CD4-positive, alpha-beta T cell treated with Interleukin-12 subunit alpha and Interleukin-12 subunit beta, for 1 hour (primary cell): Measurements from ENCODE around the gene ITPR1.

Experiments
- DNase-seq: peaks from one replicate; pipeline ENCODE4 v3.0.0-alpha.2; 2020

The ITPR1 gene

DNA sequence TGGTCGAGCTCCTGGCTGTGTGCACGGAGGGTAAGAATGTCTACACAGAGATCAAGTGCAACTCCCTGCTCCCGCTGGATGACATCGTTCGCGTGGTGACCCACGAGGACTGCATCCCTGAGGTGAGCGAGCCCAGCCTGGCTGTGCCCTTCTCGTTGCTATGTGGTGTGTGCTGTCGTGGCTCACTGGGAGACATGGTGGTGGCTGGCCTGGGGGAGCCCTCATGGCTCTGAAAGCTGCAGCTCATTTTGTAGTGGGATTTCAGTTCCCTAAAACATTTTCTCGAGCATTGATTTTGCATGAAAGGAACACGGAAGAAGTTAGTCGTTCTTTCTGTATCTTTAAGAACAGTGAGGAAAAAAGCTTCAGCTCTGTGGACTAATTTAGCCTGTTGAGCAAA lies 200.5 kb downstream of the ITPR1 start:
- no peak for DNase-seq

DNA sequence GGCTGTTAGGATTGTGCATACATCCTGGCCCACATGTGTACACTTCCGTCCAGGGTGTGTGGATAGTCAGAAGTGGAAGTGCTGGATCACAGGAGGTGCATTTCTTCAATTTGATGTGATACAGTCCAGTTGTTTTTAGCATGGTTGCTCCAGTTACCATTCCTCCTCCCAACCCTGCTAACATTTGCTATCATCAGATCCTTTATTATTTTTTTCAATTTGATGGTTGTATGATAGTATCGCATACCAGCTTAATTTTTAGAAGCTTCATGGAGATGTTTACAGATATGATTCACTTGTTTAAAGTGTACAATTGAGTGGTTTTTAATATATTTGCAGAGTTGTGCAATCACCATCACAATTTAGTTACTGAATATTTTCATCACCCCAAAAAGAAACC lies 202.7 kb downstream of the ITPR1 start:
- no peak for DNase-seq

DNA sequence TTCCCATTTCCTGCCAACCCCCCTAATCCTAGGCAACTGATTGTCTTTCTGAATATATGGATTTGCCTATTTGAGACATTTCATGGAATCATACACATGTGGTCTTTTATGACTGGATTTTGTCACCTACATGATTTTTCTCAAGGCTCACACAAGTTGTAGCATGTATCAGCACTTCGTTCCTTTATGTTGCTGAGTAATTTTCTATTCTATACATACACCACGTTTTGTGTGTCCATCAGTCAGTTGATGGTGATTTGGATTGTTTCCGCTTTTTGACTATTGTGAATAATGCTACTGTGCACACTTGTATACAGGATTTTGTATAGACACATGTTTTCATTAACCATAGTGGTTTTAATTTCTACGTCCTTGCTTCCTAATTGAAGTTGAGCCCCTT lies 203.1 kb downstream of the ITPR1 start:
- no peak for DNase-seq

DNA sequence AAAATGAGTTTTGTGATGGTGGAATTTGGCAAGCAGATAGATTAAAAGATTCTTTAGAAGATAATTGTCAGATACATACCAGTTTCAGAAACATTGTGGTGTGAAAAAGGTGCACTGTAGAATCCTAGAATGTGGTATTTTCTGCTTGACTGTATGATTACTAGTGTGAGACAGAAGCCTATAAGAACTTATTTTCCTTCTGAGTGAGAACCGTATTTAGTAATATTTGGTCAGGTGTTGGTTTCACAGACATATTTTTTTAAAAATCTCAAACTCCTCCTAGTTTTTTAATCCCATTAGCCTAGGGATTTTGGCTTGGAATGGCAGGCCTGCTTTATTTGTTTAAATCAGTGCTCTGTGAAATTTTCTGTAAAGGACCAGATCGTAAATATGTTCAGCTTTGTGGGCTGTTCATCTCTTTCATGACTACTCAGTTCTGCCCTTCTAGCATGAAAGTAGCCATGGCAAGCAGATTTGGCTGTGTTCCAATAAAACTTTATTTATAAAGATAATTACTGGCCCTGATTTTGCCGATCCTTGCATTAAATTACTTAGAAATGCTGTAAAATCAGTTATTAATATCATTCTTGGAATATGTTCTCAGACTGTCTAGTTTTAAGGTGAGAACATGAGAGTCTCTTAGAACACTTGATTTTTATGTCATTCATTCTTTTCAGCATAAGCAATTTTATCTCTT lies 205.1 kb downstream of the ITPR1 start:
- no peak for DNase-seq

DNA sequence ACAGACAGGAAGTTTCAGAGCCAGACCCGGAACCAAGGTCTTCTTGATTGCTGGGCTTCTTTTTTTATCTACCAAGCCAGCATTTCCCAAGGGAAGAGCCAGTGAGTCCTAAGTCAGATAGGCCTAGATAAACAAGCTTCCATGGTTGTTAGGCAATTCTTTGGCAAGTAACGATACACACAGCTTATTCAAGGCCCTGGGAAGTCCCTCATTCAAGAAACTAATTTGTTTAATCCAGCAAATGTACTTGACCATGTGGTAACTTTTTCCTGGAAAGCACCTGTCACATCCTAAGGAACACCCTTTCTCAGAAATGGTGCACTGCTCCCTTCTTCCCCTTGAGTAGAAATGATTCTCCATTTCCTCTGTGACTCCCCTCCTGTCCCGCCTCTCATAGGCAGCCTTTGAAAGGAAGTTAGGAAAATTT lies 209.9 kb downstream of the ITPR1 start:
- DNase-seq = no peak

DNA sequence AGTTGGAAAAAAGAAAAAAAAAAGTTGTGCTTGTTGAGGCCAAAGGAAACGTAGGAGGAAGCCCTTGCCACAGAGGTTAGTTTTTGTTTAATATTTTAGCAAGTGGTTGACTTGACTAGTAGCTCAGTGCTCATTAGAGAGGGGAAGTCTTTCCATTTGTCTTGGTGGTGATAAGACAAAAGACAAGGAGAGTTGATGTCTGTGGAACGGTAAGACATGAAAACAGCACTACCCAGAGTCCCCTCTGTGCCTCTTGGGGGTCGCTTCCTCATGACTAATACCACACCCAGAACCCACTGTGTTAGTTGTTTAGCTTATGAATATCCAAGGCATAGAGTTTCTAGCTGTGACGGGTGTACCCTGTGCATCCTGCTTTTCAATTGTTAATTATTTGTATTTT lies 211.4 kb downstream of the ITPR1 start:
- DNase-seq = no peak

DNA sequence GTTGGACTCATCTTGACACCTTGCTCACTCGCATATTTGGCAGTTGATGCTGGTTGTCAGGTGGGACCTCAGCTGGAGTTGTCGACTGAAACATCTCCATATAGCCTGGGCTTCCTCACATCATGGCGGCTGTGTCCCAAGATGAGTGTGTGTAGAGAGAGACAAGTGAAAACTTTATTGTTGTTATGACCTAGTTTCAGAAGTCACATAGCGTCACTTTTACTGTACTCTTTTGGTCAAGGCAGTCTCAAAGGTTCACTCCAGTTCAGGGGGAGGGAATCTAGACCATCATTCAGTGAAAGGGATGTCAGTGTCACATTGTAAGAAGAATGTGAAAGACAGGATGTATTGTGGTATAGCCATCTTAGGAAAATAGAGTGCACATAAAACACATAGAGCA lies 214.2 kb downstream of the ITPR1 start:
- no peak for DNase-seq

DNA sequence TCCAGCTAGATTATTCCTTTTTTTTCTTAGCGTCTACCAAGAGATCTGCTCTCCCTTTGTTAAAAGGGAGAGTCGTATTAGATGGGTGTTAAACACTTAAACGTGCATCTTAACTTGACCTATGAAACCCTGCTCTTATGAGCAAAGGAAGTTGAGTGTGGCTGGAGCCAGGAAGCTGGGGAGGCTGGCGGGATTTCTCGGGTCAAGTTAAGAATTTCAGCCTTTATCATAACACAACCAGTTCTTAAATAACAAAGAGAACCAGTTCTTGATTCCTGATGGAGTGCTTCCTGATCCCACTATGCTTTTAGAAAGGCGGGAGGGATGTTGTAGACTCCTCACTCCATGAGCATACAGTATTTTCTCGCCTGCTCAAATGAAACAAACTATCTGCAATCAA lies 215.1 kb downstream of the ITPR1 start:
- no peak for DNase-seq

DNA sequence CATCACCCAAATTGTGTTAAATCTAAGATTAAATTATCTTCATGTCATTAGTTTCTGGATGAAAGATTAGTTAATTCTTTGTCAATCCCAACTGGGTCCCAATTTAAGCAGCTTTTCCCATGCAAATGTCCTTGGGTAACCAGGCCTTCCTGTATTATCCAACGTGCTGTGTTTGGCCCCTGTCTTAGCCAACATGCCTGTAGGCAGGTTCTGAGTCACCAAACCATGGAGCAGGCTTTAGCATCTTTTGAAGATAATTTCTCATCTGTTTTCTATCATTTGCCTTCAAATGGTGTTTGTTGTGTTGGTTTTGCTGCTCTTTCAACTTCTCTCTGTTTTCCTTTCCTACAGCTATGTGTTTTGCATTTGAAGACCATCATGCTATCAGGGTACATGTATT lies 216.2 kb downstream of the ITPR1 start:
- no peak for DNase-seq

DNA sequence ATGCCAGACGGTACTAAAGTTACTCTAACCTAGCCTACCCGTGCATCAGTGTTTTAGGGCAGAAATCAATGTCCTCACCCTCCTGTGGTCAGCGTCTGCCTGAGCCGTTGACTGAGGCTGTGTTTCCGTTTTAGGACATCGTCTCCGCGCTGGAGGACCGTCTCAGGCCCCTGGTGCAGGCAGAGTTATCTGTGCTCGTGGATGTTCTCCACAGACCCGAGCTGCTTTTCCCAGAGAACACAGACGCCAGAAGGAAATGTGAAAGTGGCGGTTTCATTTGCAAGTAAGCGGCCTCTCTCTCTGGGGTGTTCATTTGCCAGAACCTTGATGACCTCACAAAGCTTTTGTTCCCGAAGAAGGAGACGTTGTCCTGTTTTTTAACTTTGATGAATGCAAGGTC lies 217.0 kb downstream of the ITPR1 start:
- no peak for DNase-seq

DNA sequence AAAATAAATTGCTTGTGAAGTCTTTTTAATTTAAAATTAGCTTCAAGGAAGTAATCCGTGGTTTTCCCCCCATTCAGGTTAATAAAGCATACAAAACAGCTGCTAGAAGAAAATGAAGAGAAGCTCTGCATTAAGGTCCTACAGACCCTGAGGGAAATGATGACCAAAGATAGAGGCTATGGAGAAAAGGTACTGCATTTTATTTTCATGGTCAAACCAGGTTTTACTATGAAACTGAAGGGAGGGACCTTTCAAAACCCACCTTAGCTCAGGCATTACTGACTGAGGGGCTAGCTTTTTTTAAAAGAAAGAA lies 218.5 kb downstream of the ITPR1 start:
- no peak for DNase-seq

DNA sequence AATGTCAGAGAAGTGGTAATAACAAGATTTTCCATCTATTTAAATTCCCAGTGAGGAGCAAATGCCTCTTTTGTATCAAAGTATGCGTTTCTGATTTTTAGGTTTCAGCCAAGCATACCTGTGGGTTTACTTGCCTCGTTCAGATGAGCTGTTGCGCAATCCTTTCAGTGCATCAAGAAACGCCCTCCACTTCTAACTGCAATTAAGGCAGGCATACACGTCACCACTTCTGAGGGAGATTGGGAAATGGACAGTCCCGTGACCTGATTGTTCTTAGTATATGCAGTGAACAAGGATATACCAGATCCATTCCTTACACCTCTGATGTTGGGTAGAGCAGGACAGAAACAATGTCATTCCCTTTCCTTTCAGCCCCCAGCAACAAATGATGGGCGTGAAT lies 219.0 kb downstream of the ITPR1 start:
- no peak for DNase-seq

DNA sequence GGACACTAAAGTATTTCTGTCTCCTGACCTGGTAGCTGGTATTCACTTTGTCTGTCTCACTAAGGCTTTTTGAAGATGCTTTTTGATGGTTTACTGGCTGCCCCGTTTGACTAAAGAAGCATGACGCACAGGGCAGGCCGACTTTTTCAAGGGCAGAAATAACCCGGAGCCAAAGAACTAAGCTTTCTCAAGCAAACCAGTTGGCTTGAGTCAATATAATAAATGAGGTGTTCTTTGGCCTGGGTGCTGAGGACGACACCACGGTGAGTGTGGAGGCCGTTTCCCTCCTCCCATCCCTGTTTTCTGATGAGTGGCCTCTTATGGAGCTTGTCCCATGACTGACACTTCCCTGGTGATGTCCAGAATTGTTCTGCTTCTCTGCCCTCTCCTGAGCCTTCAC lies 220.9 kb downstream of the ITPR1 start:
- no peak for DNase-seq

DNA sequence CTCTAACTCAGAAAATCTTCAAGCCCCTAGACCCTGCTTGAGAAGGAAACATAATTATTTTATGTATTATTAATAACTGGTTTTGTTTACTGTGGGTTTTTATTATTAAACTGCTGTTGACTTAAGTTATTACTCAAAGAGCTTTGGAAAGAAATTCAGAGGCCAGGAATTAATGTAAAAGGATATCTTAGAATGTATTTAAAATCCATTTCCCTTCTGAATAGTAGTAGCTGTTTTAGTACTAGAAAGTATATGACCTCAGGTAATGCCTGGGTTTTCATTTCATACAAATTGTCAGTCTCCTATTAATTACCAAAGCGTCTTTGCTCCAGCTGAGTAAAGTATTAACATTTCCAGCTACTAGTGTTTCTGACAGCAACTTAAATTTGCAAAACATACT lies 223.1 kb downstream of the ITPR1 start:
- DNase-seq = no peak

DNA sequence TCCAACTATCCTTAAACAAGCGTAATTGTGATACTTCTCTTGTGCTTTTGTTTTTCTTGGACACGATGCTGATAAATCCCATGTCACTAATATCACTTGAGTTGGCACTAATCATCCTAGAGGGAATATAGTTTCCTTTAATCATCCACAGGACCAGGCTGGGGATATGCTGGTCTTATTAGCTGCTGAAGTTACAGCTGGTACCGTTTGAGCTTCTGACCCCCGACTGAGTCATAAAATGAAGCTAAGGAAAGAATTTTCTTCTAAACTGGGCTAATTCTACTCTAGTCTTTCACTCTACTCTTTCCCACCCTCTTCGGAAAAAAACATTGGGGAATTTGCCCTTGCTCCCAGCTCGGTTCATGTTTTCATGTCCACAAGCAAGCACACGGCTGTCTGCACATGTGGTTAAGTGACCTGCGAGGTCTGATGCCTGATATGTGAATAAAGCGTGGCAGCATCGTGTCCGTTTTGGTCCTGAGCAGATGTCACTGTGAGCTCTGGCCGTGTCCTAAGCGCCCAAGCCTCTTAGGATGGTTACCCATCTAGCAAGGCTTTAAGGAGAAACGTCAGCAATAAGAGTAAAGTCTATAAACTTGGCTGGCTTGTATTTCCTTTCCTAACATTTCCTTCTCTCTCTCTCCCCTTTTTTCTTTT lies 223.7 kb downstream of the ITPR1 start:
- DNase-seq = no peak

DNA sequence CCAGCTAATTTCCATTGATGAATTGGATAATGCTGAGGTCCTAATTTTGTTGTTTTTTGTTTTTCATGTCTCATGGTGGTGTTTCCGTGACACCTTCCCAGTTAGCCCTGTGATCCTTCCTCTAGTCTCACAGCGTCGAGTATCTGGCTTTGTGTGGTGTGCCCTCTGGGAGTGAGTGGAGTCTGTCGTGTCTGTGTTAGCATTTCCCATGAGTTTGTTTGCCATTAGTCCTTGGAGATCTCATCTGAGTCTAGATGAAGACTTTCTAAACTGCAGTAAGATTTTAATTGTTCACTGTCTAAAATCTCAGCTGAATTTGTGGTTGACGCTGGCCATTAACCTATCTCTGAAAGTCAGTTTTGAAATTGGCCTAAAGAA lies 224.2 kb downstream of the ITPR1 start:
- DNase-seq = no peak

DNA sequence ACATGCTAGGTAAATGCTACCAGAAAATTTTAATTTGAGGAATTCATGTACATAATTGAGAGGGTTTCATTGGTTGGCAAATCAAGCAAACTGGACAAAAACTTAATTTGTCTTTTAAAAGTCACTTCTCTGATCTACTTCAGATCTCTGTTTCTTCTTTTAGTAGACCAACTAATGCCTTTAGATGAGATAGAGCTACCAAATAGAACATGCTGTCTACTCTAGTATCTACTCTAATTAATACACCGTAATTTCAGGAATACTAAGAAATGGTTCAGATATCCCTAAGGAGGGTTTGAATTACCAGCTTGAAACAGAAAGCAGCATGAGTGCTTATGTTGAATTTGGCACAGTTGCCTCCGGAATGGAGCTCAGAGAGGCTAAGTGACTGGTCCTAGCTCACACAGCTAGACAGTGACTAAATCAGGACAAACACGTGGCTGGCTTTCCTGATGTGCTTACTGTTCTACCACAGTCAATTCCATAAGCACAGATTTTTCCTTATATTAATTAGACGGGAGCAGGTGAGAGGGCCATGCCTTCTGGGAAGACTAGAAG lies 225.1 kb downstream of the ITPR1 start:
- no peak for DNase-seq

DNA sequence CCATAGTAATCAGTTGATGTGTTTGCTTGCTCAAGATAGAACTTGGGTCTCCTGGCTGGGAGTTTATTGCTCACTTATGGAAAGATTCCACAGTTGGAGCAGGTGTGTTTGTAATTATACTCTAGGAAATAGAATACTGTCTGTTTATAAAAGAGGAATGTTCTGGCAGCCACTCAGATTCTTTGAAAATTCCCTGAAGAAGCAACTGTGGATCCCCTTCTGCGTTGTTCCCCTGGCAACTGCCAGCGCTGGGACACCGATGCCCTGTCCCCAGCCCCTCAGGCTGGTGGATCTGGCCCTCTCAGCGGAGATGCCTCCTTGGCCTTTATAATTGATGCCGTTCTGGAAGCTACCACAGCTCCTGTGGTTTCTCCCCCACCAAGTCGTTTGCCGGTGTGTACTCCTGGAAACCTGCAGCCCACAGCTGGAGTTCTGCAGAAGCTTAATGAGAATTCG lies 225.9 kb downstream of the ITPR1 start:
- no peak for DNase-seq

DNA sequence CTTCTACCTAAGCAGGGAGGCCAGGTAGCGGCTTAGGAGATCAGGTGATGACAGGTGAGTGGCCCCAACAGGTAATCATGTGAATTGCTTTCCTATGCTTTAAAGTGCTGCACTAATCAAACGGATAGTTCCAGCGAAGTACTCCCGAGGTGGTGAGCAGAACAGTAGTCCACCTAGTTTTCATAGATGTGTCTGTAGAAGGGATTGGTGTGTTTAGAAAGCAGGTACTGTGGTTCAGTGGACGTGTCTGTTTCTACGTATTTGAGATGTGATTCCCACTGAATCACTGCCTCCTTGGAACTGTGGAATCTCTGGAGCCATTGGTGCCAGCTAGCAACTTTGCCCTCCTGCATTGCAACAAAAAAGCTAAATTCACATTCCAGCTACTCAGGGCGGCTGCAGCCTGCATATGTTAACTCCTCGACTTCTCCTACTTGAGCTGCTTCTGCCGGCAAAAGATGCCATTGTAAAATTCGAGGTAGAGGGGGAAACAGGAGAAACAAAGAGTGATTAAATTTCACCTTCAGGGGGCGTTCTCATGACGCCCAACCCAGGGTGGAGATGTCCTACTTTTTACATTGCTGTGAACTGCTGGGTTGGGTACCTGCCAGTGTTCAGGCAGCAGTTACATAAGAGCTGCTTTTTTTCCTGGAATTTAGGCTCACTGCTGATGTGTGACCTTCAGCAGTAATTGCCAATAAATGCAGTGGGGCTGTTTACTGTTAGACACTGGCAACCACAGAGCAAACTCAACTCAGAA lies 227.3 kb downstream of the ITPR1 start:
- DNase-seq = peak; percentile 57

DNA sequence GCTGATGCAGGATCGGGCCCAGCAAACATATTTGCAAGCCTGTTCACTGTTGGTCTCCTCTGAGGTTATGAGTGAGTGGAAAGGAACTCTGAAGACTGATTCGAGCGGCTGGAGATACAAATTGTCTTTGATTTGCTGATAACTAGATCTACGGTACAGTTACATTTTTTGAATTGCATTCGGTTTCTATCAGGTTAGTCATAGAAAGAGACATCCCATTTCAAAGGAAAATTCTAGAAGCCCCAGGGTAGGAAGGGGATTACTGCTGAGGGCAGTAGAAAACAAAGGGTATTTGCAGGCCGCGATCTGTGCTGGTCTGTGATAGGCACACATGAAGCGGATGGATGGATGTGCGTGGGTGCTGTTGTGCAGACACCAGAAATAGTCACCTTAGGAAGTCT lies 228.4 kb downstream of the ITPR1 start:
- DNase-seq = no peak

DNA sequence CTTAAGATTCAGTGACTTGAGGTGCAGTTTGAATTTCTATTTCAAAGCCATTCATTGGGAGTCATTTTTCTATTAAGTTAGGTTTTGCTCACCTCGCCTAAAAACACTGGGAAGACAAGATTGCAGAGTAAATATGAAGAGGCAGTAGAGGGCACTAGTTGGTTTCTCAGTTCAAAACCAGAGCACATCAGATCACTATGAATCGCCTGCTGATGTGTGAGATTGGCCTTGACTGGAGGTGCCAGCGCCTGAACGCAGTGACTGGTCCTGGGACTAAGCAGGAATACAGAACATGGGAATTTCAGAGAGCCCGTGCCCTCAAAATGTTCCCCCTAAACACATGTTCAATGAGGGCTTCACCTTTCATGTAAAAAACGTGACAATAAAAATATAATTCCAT lies 229.0 kb downstream of the ITPR1 start:
- peak; percentile 52 for DNase-seq

DNA sequence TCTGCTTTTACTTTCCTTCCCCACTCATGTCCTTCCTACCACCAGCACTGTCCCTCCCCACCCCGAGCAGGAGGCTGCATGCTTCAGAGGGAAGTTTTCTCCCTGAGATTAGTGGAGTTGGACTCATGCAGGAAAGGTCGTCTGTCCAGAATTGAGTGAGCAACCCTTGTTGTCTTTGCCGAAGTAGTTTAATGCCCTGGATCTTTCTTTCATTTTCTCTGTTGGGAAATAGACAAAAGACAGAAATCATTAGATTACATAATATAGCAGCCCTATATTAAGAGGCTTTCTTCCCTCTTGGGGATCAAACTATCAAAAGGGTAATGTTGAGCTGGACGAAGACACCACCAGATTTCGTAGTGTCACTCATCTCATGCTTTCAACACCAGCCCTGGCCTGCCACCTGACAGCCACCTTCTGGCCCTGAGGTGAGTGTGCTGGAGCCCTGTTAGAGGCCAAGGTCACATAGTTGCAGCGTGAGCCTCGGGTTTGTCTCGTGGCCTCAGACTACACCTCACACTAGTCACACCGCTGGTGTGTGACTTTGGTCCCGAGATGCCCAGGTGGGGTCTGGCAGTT lies 231.0 kb downstream of the ITPR1 start:
- DNase-seq = no peak

DNA sequence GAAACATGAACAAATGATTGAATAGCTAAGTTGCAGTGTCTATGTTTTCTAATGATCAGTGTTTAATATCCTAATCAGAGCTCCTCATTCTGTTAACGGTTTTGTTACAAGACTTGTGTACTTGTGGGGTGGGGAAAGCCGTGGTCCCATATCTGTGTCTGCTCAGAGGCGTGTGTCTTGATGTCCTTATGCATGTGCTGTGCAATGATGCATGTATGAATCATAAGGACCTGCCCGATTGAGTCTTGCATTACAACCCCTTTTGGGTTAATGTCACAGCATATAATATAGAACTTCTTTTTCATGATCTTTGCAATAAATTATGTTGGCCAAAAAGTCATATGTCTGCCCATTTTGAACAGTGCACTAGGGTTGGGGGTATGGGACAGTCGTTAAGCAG lies 233.4 kb downstream of the ITPR1 start:
- DNase-seq = no peak
